PC-9 (cell line): ENCODE results near the gene IQCH.

ENCODE experiments used
- EZH2 ChIP-seq: fragments of 200-600 bp; sonication (generic); IDR thresholded peaks from 2 replicates; pipeline ENCODE4 v1.8.0; 2017; ENCODE audit warnings: antibody characterized with exemption, low read depth
- TF ChIP-seq, protein P1 (sequence below): fragments of 200-600 bp; sonication (generic); conservative IDR thresholded peaks from 2 replicates; pipeline ENCODE4 v1.6.1; 2017; ENCODE audit warnings: mixed run types, antibody characterized with exemption, mild to moderate bottlenecking, moderate library complexity

DNA sequence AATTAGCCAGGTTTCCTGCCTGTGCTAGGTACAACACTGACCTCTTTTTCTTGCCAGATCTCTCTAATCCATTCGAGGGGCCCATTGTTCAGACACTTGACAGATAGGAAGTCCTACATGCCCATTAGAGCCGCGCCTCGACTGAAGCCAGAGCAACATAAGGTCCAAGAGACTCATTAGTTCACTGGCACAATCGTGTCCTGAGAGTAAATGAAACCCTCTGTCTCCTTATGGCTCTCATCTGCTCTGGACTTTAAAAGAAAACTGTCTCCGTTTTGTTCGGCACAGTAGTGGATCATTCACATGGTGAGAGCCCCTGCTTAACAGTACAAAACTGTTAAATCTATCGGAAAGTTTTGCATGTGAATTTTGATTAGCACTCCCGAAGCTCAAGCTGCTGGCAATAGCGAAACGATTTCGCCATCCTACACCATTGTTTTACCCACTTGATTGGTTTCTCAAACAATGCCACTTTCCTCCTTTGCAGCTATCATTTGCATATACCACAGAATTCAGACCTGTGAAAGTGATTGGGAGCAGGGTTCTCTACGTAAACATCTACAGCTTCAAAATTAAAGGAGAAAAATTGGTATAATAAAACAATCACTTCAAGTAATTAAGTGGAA is 247.4 kb downstream of the IQCH start:
- TF ChIP-seq, protein P1, sequence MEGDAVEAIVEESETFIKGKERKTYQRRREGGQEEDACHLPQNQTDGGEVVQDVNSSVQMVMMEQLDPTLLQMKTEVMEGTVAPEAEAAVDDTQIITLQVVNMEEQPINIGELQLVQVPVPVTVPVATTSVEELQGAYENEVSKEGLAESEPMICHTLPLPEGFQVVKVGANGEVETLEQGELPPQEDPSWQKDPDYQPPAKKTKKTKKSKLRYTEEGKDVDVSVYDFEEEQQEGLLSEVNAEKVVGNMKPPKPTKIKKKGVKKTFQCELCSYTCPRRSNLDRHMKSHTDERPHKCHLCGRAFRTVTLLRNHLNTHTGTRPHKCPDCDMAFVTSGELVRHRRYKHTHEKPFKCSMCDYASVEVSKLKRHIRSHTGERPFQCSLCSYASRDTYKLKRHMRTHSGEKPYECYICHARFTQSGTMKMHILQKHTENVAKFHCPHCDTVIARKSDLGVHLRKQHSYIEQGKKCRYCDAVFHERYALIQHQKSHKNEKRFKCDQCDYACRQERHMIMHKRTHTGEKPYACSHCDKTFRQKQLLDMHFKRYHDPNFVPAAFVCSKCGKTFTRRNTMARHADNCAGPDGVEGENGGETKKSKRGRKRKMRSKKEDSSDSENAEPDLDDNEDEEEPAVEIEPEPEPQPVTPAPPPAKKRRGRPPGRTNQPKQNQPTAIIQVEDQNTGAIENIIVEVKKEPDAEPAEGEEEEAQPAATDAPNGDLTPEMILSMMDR, result no peak
- no peak for TF ChIP-seq EZH2
